Mucosa of rectum (tissue), 2 donors: ENCODE measurements around the gene NQO2.
A peak's percentile ranks its signal among the peaks of the same experiment; 100 is the strongest.
"Not testable (repeated sequence)": the region's sequence is repeated elsewhere in the genome, so short reads cannot be mapped to it uniquely, and the experiment has no call there.

ENCODE experiments used
- H3K27ac ChIP-seq, 2 donors: one replicate each; pipeline ENCODE4 v1.7.0; 2013; ENCODE audit warnings: inconsistent platforms in 2 of 2, low read depth in 2 of 2, low read length in 2 of 2
- H3K27me3 ChIP-seq, 2 donors: one replicate each; pipeline ENCODE4 v1.7.0; 2013; ENCODE audit warnings: low read length in 2 of 2; ENCODE audit not compliant: control insufficient read depth in 2 of 2, insufficient read depth in 2 of 2
- H3K36me3 ChIP-seq, 2 donors: one replicate each; pipeline ENCODE4 v1.7.0; 2013; ENCODE audit warnings: low read length in 2 of 2; ENCODE audit not compliant: control insufficient read depth in 2 of 2, insufficient read depth in 2 of 2
- H3K4me1 ChIP-seq, 2 donors: one replicate each; pipeline ENCODE4 v1.7.0; 2013; ENCODE audit warnings: low read length in 2 of 2, mild to moderate bottlenecking in 1 of 2; ENCODE audit not compliant: control insufficient read depth in 2 of 2, insufficient read depth in 2 of 2
- H3K4me3 ChIP-seq, 2 donors: one replicate each; pipeline ENCODE4 v1.7.0; 2013; ENCODE audit warnings: low read length in 2 of 2
- H3K9ac ChIP-seq, 2 donors: one replicate each; pipeline ENCODE4 v1.7.0; 2013; ENCODE audit warnings: low read length in 2 of 2, low read depth in 1 of 2, mild to moderate bottlenecking in 1 of 2
- H3K9me3 ChIP-seq, 2 donors: one replicate each; pipeline ENCODE4 v1.7.0; 2013; ENCODE audit warnings: low read length in 2 of 2; ENCODE audit not compliant: control insufficient read depth in 2 of 2
- donor health status: healthy.
- donor health status: Normal muscosa, but diverticular disease.

NQO2 gene

GRCh38 chr6:2988426-2989331 lies 11.0 kb upstream of the NQO2 start:
- Histone ChIP-seq H3K36me3 (no peaks in the 10 kb centered on the region), H3K4me1 (peaks cover 25 to 34% of the 10 kb centered on the region in 2 donors)

DNA sequence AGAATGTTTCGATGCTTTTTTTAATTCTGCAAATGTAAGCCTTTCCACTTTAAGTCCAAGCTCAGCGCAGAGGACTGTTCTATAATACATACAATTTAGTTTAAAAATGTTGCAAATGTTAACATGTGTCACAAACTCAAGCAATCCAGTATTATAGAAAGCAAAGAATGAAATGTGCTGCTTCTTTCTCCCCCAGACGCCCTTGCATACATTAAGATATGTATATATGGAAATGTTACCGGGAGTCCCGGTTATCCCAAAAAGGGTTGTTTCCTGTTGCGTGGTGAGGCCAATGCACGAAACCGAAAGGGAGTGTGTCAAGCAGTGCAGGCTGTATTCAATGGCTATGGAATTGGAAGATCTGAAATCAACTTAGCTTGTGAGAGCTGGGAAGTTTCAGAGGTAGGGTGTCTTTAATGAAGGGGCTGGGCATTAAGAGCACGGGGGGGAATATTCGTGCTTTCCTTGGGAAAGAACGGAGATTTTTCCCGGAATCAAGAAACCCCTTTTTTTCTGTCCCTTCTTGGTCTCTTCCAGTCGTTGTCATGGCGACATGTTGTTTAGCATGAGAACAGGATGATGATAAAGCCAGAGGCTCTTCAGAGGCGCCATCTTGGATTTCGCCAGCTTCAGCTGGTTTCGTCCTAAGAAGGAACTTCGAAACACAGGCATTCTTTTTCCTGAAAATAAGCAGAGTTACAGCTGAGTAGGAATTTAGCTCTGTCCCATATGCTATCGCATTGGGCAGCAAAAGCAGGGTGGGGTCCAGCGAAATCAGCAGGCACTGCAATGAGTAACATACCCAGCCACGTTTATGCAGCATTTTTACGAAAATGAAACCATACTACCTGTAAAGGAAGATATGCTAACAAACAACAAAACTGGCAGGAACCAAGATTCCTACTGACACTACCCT lies 10.1 kb upstream of the NQO2 start:
- no peaks in the 10 kb centered on the region for H3K9me3 ChIP-seq
- H3K27ac ChIP-seq, result peak overlapping the region; percentile 99
- no peaks in the 10 kb centered on the region for H3K36me3 ChIP-seq
- peak overlapping the region; percentile 89 to 96 for H3K9ac ChIP-seq
- peak overlapping the region; percentile 83 to 98 for H3K4me3 ChIP-seq
- H3K27me3 ChIP-seq, result no peaks in the 10 kb centered on the region
- H3K4me1 ChIP-seq, result peaks cover 25 to 31% of the 10 kb centered on the region in 2 donors

More at GRCh38 chr6:2988426-2989331, 11.0 kb upstream of the NQO2 start:
- peak overlapping the region; percentile 99 for H3K27ac ChIP-seq
- H3K4me3 ChIP-seq, result peak overlapping the region; percentile 83 to 98
- no peaks in the 10 kb centered on the region for H3K9me3 ChIP-seq
- peak overlapping the region; percentile 89 to 96 for H3K9ac ChIP-seq
- no peaks in the 10 kb centered on the region for H3K27me3 ChIP-seq

DNA sequence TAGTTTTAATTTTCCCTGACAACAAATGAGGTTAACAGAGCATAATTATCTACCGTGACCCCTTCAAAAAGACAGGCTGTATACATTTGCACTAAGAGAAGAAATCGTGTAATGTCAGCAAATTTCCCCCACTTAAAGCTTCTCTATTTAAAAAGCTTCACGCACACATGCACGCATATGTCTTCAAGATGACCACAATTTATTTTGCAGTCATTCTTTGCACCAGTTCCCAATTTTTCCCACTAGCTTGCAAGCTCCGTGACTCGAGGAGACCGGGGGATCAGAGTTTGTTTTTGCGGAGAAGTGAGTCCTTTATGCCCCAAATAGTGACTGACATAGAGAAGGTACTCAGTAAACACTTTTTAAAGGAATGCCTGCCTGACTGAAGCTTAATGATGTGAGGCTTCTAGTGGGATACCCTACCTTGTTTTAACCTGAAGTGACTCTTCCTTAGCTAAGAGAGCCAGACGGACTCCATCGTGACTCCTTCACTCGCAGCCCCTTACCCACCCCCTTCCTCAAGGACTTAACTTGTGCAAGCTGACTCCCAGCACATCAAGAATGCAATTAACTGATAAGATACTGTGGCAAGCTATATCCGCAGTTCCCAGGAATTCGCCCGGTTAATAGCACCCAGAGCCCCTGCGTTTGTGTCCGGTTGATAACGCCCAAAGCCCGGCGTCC lies 9.3 kb upstream of the NQO2 start:
- no peaks in the 10 kb centered on the region for H3K9me3 ChIP-seq
- peak overlapping the region; percentile 99 for H3K27ac ChIP-seq
- H3K4me3 ChIP-seq, result peak overlapping the region; percentile 83 to 98
- H3K4me1 ChIP-seq, result peaks cover 21 to 26% of the 10 kb centered on the region in 2 donors
- H3K27me3 ChIP-seq, result no peaks in the 10 kb centered on the region
- peak overlapping the region; percentile 89 to 96 for H3K9ac ChIP-seq
- no peaks in the 10 kb centered on the region for H3K36me3 ChIP-seq

- Histone ChIP-seq H3K36me3 (no peaks in the 10 kb centered on the region), H3K27me3 (no peaks in the 10 kb centered on the region), H3K9ac (peak overlapping the region; percentile 89 to 96), H3K4me1 (peaks cover 21 to 23% of the 10 kb centered on the region in 2 donors), H3K27ac (peak overlapping the region; percentile 99), H3K9me3 (no peaks in the 10 kb centered on the region), H3K4me3 (peak overlapping the region; percentile 83 to 98)
Measured at GRCh38 chr6:2990932-2991506, 8.7 kb upstream of the NQO2 start.

- Histone ChIP-seq H3K9me3 (no peaks in the 10 kb centered on the region), H3K9ac (no peak overlapping the region), H3K4me3 (no peak overlapping the region), H3K27ac (no peak overlapping the region), H3K36me3 (no peaks in the 10 kb centered on the region), H3K4me1 (peaks cover 10 to 13% of the 10 kb centered on the region in 2 donors), H3K27me3 (no peaks in the 10 kb centered on the region)
Measured at GRCh38 chr6:2992330-2992979, 7.2 kb upstream of the NQO2 start.

DNA sequence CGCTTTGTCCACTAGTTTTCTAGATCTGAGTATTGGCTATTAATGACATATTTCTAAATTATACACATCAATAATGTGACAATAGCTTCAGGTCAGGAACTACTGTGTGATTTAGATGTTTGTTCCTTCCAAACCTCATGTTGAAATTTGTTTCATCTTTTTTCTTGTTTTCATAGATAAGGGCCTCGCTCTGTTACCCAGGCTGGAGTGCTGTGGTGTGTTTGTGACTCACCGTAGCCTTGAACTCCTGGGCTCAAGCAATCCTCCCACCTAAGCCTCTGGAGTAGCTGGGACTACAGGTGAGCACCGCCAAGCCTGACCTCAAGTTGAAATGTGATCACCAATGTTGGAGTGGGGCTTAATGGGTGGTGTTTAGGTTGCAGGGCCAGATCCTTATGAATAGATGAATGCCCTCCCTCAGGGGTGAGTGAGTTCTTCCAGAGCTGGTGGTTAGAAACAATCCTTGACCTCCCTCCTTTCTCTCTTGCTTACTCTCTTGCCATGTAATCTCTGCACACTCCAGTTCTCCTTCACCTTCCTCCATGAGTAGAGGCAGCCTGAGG lies 5.9 kb upstream of the NQO2 start:
- Histone ChIP-seq H3K4me3 (no peak overlapping the region), H3K4me1 (peaks cover 8 to 9% of the 10 kb centered on the region in 2 donors), H3K9me3 (no peaks in the 10 kb centered on the region), H3K36me3 (no peaks in the 10 kb centered on the region), H3K27ac (no peak overlapping the region), H3K27me3 (no peaks in the 10 kb centered on the region), H3K9ac (no peak overlapping the region)

DNA sequence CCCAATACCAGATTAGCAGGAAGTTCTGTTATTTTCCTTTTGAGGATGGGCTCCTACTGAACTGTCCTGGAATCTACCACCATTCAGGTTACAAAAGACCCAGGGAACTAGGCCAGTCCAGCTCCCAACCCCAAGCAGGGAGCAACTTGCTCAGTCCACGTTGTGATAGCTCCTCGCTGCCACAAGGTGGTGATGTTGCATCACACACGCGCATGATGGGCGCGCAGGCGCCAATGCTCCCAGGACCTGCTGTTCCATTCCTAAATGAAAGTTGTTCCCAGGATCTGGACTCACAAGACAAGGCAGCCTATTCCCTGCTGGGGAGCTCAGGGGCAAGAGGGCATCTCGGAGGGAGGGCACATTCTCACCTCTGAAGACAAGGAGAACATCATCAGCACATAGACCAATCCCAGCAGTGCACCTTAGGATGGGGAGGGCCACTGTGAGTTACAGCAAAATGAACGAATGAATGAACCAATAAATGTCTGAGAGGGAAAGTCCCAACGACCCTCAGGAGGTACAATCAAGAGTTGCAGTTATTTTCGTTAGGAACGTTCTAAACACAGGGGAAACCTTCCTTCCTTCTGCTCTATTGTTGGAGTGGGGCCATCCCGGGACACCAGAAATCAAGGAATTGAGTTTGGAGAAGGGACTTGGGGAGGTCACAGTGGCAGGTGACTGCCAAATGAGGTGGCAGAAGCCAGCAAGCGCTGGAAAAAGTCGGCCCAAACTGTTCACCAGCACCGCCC lies 1.3 kb upstream of the NQO2 start:
- Histone ChIP-seq H3K9ac (peak overlapping the region; percentile 56 to 73), H3K27ac (peak overlapping the region; percentile 72 to 83), H3K4me3 (peak overlapping the region; percentile 70 to 79), H3K4me1 (peaks cover 11 to 12% of the 10 kb centered on the region in 2 donors)
- not testable (repeated sequence) for H3K9me3 ChIP-seq, H3K27me3 ChIP-seq, H3K36me3 ChIP-seq

- Histone ChIP-seq H3K36me3 (no peaks in the 10 kb centered on the region), H3K9ac (peak overlapping the region; percentile 56 to 73), H3K4me1 (peaks cover 11 to 12% of the 10 kb centered on the region in 2 donors), H3K27ac (peak overlapping the region; percentile 72 to 83), H3K4me3 (peak overlapping the region; percentile 70 to 79), H3K27me3 (no peaks in the 10 kb centered on the region), H3K9me3 (no peaks in the 10 kb centered on the region)
Measured at GRCh38 chr6:2998998-2999617, 586 bp upstream of the NQO2 start.
